NCI-H2081 (cell line): ENCODE measurements around the gene THOC3.
"Not testable (repeated sequence)": the region's sequence is repeated elsewhere in the genome, so short reads cannot be mapped to it uniquely, and the experiment has no call there.

Source experiments
- DNase-seq, 2 experiments: peaks; one replicate each; lab custom pipeline; 2025; lab: John Stamatoyannopoulos, UW

Gene THOC3

DNA sequence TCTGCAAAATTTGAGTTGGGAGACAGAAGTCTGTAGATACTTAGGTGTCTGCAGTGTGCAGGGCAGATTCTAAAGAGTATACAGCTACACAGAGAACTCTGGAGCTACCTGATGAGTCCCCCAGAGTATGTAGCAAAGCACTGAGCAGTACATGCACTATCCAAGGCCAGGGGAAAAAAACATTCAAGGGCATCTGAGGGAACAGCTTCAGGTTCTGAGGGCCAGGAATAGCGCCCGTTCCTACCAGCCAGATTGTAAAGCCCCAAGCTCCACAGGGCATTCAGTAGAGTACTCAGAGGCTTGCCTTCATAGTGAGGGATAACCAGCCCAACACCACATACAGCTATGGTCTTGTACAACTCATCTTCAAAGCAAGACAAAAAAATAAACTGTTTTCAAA, 27.5 kb downstream of the THOC3 start:
- DNase-seq: not testable (repeated sequence)

GRCh38 chr5:175938489-175938888, 29.6 kb downstream of the THOC3 start:
- not testable (repeated sequence) for DNase-seq

GRCh38 chr5:175928752-175929151, 39.4 kb downstream of the THOC3 start:
- DNase-seq: not testable (repeated sequence)

DNA sequence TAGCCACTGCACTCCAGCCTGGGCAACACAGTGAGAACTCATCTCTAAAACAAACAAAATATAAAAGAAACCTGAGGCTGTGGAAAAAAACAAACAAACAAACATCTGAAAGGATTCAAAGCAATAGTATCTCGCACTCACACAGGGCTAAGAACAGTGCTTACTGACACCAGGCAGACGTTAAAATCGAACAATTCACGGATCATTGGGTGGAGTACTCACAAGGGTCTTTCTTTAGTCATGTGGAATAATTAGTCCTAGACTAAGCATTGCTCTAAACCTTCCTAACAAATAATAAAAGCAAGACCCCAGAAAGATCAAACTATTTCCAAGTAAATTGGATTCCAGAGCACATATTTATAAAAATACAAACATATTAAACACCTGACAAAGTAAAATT, 43.0 kb downstream of the THOC3 start:
- not testable (repeated sequence) for DNase-seq

GRCh38 chr5:175922192-175922885, 45.8 kb downstream of the THOC3 start:
- no peak for DNase-seq

DNA sequence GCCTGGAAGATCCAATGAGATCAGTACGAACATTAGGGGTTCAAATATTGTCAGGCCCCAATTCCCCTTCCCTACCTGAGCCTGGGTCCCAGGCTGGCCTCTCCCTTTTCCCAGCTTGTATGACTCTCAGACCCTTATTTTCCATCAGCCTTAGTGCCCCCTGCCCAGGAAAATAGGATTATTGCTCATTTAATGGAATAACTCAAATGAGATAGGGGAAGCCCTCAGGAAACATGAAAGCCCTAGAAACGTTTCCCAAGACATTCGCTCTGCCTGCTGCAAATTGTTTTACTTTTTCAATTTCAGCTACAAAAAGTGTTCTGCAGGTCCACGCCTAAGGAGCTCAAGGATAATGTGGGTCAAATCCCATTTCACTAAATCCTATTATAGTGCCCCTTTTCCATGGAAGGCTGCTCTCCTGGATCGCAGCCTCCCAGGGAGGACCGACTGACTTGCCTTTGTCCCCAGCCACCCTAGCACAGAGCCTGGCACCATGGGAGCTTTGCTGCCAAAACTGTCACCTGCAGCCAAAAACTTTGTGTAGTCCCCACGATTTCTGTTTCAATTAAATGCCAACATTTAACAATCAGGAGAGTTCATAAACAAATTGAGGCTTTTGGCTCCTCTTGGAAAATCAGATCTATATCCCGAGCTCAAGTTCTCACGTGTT, 46.9 kb downstream of the THOC3 start:
- no peak for DNase-seq

GRCh38 chr5:175920231-175920811, 47.8 kb downstream of the THOC3 start:
- DNase-seq: no peak

- not testable (repeated sequence) for DNase-seq
These were observed 52.8 kb downstream of the THOC3 start for GRCh38 chr5:175915066-175916037.

GRCh38 chr5:175913835-175914672, 54.1 kb downstream of the THOC3 start:
- not testable (repeated sequence) for DNase-seq

- not testable (repeated sequence) for DNase-seq
These were observed 58.0 kb downstream of the THOC3 start for GRCh38 chr5:175910072-175910471.
